ENCODE measurements around the gene COL2A1.

The COL2A1 gene

DNA sequence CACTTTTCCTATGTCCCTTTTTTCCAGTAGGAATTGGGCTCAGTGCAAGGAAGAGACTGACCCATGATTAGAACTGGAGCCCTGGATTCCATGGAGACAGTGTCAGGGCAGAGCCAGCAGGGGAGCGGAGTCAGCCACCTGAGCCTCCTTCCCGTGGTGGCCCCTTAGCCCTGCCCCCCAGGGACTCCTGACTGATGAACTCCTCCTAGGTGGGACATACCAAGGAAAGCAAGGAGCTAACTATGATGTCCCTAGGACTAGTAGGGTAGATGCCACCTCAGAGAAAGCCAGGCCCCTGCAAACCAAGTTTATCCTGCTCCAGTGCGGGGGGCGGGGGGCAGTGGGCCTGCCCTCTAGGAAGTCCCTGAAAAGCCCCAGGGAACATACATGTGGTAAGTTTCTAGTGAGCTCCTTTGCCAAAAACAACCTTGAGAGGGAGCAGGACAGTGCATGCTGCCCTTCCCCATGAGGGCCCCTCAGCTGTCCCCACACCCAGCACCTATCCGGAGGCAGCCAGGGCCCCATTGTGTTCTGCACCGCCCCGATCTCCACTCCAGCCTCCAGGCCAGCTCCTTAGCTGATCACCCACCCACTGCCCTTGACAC is 6.2 kb upstream of the COL2A1 start:
- DNase-seq = no peak

DNA sequence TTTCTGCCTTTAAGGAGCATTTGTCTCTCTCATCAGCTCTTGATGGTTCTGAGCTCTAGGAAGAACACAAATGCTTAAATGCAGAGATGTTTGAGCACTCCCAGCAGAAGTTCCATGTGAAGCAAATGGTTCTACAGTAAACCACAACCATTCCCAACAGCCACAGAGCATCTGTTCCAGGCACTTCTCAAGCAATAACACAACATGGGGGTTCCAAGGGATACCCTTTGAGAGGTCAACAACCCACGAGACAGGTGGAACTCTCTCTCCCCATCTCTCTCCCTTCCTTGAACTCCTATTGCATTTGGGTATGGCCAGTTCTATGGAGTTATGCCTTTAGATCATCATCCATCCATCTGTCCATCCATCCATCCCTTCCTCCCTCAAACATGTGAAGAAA is 5.2 kb upstream of the COL2A1 start:
- DNase-seq = no peak

DNA sequence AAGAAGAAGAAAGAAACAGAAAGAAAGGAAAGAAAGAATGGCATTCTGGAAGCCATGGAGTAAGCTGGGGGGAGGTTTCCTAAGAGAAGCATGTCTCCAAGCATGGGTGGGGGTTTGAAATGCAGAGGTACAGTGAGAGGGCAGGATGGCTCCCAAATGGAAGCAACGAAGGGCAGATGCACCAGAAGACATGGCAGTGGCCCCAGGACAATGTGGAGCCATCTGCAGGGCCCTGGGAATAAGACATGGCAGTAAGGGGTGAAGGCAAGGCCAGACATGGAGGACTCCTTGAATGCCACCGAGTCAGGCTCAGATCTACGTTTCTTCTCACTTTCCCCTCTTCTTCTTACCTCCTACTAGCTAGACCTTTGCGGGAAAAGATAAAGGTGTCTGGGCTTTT is 4.7 kb upstream of the COL2A1 start:
- no peak for DNase-seq

DNA sequence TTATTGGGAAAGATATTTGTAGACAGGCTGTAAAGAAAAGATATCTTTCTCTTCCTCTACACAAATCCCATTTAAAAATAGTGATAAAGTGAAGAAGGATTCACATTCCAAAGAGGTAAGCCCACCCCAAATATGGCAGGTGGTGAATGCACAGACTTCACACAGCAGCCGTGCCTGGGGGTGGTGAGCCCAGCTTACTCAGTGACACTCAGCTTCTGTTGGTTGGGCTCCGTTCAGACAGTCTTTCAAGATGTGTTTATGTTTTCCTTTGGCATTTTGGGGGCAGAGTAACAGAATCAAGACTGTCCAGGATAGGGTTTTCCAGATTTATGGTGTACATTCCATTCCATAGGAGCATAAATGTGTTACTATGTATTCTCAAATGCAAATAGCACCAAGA is 4.1 kb upstream of the COL2A1 start:
- no peak for DNase-seq

DNA sequence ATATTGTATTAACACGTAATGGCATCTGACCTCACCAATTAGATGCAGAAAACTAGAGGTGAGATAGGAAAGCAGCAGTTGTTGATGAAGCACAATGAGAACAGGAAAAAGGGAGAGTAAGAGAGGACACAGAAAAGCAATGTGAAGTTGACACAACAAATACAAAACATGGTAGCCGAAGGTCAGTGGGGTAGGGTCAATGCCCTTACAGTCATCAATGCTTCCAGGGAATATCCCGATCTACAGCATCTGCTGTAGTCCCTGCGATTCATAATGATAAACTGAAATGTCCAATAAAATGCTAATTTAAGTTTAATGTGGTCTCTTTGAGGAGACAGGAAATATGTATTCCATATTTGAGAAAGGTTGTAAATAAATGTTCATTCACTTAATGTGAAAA is 2.9 kb upstream of the COL2A1 start:
- no peak for DNase-seq

DNA sequence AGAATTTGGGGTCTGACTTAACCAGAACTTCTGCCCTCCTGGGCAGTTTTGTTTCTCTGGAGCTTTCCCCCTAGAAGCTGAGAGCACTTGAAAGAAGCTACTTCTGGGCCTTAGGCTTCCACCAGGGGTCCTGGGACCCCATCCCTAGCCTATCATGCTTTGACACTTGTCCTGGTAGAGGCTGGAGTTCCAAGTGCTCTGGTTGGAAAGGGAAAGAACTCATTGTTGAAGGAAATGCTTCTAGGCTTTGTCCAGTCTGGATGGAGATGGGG is 1.4 kb upstream of the COL2A1 start:
- DNase-seq = no peak

DNA sequence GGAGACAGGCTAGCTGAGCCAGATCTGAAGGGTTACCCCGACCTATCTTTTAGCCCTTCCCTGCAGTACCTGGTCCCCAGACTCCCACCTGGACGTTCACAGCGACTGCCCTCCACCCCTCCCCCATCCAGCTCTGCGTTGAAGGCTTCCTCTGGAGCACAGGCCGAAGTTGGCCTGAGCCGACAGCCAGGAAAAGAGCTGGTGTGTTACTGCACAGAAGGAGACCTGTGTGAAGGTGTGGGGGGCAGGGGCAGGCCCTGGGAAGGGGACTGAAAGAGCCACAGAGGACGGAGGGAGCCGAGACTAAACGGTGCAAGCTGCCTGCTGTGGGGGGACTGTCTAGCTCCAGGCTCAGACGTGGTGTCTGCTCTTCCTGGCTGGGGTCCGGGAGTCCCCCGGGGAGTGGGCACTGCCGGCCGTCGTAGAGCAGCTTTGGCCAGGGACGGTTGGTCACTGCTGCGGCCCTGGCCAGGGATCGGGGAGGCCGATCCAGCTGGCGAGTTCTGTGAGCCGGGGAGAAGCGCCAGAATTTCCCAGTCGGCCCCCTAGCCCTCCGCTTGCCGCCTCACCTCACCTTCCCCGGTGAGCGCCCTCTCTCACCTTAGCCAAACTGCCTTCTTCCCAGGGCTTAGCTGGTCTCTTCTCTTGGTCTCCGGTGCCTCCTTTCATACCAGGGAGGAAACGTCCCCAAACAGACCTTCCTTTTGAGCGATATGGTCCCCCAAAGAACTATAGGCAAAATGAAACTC is 899 bp upstream of the COL2A1 start:
- DNase-seq = no peak

DNA sequence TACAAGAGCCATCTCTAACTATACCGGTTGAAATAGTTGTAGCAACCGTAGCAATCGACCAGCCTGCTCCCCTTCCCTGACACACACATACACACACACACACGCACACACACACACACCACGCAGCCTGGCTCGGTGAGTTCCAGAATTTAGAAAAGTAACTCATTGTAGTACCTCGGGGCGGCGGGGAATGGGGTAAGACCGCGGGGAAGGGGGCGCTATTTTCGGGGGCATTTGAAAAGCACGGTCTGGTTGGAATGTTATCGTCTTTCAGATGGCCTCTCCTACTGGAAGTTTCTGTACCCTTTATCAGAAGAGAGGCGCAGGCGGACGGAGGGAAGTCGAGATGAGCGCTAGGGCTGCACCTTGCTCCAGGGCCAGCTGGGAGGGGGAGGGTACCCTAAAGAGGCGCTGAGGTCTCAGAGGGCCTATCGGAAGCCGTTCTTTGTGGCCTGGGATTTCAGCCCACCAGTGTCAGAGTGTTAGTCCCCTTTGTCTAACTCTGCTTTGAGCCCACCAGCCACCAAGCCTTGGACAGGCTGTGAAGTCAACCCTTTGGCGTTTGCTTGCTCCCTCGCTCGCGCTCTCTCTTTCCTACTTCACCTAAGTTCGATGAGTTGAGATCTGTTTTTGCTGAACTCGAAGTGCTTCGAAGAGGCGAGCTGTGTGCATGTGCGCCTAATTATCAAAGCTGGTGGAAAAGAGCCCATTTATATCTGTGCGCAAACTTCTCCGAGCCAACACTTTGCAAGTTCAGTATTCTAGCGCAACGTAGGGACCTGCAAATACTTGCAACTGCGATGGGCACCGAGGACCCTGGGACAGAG is 837 bp downstream of the COL2A1 start:
- DNase-seq = no peak

DNA sequence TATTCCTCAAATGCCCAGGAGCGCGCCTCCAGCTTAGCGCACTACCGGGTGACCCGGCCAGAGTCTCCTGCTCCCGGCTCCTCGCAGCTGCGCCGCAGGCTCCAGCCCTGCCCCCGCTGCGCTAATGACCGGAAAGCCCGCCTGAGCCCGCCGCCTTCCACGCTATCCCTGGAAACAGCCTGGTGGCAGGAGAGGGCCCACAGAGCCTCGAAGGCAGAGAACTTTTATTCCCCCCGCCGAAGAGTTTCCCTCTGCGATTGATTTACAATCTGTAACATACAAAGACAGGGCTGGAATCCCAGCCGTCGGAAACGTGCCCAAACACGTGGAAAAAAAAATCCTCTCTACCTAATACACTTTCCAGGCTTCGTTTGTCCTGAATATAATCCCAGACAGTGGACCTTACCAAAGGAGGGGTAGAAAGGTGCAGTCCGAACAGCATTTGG is 1.5 kb downstream of the COL2A1 start:
- DNase-seq = no peak

DNA sequence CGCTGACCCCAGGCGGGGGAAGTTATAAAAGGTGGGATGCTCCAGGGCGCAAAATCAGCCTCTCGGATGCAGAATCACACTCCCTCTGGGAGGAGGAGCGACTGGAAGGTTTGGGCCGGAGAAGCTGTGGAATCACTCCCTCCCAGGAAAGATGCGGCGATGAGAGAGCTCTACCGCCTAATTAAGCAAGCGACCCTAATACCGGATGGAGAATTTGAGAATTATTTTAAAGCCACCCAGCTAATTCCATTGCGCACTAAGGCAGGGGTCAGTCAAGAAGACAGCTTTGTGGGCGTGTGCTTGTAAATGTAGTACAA is 1.9 kb downstream of the COL2A1 start:
- no peak for DNase-seq

DNA sequence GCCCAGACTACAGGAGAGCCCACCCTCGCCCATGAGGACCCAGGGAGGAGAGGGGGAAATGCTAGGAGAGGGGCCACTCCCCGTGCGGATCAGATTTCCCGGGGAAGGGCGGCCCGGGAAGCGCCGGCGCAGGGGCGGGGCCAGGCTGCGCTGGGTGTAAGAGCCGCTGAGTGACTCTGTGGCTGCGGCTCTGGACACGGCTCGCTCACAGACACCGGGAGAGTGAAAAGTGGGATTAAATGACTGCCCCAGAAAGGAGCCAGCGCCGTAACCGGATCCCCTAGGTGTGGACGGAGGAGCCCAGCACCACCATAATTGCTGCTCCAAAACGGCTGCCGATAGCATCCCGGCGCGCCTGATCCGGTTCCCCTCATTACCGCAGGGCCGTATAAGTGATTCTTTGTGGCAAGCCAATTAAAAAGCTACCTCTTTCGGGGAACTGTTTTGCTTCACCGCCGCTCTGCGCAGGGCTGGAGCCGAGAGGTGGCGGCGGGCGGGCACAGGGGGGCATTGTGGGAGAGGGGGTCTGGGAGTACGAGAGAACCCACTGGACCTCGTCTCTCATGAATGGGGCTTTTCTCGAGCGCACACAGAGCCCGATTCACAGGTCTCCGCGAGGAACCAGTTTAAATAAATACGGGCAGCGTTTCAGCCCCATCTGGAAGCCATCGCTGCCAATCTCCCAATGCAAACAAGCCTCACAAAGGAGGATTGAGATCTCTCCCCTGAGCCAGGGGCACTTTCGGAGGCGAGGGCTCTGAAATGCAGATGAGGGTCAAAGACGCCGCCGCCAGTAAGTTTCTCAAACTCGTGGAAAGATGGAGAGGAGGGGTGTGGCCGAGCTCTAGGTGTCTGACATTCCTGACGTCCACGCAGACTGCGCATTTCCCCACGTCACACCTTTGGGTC is 2.5 kb downstream of the COL2A1 start:
- no peak for DNase-seq

DNA sequence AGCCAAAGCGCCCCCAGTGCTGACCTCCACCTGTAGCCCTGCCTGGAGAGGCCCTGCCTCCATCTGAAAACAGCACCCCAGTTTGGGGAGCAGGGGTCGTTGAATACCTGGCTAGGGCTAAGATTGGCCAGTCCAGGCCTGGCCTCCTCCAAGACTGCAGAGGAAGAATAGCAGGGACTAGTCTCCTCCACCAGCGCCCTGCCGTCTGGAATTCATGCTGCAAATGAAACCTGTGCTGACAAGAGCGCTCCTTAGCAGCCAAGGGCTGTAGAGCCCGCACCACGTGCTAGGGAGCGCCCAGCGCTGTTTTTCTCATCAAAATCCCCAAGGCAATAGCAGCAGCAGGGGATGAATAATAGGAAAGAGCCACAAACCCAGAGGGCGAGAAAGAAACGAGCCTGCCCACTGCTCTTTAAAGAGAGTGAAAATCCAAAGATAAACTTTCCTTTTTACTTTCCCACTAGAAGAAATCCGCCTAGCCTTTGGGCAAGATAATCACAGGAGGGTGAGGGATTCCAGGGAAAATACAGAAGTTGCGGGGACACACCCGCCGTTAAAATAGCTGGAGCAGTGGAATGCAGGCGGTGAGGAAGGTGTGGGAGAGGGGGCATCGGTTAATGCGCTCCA is 3.3 kb downstream of the COL2A1 start:
- DNase-seq = no peak

DNA sequence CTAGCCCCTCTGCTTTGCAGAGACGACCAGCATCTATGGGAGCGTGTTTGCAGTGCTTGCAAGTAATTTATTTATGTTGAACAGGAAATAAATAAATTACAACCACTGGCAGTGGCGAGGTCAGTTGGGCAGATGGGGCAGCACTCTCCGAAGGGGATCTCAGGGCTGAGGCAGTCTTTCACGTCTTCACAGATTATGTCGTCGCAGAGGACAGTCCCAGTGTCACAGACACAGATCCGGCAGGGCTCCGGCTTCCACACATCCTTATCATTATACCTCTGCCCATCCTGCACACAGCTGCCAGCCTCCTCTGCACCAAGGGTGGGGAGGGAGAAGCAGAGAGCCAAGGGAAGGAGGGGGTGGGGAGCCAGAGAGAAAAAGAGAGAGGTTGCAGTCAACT is 4.5 kb downstream of the COL2A1 start:
- DNase-seq = no peak

DNA sequence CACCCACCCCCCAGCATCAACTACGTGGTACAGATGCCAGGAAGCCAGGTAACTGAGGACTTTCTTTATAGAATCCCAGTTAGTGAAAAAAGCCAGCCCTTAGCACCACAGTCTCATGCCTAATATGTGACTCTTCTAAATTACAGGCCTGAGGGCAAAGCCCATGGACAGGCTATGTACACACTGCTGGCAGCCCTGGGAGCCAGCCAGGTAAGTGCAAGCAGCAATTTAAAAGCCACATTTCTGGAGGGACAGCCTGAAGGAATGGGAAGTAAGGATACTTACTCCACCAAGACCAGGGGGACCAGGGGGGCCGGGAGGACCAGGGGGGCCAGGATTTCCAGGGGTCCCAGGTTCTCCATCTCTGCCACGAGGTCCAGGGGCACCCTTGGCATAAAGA is 7.0 kb downstream of the COL2A1 start:
- DNase-seq = no peak

DNA sequence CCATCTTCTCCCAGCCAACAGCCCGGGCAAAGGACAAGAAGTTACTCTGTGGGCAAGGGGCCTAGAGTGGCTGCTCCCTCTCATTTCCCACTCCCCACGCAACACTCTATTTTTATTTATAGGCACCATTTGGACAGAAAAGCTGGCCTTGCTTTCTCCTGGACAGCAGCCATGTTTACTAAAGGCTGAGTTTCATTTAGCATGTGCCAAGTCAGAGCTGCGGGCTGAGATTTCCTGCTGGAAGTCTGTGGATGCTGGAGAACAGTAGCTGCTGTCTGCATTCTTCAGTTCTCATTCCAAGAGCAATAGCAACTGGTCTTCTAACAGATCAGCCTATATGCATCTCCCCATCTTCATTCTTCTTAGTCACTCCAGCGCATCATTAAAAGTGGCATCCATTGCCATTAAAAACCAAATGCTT is 8.3 kb downstream of the COL2A1 start:
- no peak for DNase-seq

DNA sequence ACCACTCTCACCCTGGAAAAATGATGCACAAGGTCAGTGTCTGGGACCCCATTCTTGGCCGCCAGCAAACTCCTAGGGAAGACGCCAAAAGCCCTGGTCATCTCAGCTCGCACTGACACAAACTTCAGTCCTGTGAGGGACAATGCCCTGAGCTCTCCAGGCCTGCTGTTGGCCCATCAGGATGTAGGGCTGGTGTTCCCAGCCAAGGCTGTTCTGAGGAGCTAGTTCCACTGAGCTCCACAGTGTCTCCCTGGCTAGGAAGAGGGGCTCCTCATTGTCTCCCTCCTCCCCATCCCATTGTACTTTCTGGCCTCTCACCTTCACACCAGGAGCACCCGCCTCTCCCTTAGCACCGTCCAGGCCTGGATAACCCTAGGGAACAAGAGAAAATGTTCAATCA is 10.8 kb downstream of the COL2A1 start:
- no peak for DNase-seq

DNA sequence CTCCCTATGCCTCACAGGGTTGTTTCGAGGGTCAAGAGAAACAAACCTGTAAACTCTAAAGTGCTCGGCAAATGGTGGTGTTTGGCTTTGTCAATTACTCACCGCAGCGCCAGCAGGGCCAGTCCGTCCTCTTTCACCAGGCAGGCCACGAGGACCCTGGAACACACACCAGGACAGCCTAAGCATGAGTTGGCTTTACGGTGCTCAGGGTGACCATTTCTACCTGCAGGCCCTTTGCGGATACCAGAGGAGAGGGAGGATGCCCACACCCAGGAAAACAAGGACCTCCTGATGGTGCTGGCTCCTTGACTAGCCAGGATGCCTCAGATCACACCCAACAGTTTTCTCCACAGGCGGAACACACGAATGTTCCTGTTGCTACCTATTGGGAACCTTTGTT is 11.5 kb downstream of the COL2A1 start:
- no peak for DNase-seq

DNA sequence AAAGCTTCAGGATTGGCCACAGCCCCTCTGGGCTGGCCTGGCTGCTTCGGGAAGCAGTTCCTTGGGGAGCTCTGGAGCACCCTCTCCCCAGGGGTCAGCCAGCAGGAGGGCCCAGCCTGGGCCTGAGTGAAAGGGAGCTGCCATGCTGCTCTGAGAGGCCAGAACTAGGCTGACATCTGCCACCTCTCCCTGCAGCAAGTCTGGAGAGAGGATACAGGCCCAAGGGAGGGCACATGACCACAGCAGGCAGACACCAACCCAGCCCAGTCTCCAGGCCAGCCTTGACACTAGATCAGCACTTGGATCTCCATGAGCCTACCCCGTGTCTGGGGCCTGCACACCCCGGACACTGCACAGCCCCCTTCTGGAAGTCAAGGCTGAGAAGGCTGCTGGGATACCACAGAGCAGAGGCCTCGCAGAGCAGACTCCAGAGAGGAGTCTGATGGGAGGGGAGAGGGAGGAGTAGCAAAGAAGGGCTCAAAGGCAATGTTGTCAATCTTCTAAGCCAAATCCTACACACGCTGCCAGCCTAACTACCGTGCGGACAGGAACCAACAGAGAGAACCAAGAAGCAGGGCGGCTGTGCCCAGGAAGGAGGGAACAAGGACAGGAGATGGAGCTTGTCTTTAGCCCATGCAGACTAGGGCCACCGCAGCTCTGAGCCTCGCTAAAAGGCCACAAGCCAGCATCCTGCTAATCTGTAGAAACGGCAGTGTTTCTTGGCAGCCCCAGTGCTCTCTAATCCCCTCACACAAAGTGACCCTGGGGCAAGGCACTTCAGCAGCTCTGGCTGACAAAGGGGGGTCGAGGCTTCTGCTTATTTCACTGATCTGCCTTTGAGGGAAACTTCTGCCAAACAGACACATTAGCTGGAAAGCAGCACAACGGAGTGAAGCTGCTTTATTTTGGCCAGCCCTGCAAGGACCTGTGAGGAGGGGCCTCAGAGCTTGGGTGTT is 12.9 kb downstream of the COL2A1 start:
- no peak for DNase-seq

DNA sequence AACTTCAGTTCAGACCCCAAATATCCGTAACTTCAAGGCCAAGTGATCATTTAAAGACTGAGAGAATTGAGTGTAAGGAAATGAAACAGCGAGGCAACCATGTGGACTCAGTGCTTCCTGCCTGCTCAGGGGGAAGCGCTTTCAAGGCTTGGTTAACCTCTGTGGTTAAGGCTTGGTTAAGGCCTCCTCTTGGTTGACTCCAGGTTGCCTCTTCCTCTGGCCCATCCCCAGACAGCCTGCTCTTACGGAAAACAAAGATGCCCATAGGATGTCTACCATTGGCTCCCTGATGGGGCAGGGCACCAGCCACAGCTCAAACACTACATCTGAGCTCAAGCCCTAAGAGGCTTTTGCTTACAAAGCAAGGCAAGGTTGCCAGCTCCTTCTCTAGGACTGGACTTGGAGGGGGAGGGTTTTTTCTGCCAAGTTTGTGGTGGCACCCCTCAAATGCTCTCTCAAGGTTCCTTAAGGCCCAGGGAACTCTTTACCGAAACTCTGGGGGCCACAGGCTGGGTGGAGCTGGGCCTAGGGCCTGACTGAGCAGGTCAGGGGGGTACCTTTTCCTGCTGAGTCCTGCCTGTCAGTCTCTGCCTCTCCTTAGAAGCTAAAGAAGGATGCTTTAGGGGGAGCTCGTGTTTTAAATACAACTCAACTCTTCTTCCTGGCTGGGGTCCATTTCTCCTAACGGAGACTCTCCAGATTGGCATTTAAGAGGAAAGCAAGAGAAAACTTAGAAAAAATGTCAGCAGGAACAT is 13.7 kb downstream of the COL2A1 start:
- no peak for DNase-seq

DNA sequence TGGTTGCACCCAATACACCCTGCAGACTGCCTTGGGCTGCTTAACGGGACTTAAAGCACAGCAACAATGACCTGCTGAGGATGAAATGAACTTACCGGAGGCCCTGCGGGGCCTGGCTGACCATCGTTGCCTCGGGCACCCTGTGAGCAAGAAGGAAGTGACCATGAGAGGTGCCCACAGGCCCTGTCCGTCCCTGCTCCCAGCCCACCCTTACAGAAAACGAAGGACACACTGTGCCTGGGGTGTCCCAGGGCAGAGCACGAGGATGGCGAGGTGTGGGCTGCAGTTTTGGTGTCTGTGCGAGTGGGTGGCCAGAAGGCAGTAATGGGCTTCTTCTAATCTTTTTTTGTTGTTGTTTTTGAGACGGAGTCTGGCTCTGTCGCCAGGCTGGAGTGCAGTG is 14.6 kb downstream of the COL2A1 start:
- DNase-seq = no peak

DNA sequence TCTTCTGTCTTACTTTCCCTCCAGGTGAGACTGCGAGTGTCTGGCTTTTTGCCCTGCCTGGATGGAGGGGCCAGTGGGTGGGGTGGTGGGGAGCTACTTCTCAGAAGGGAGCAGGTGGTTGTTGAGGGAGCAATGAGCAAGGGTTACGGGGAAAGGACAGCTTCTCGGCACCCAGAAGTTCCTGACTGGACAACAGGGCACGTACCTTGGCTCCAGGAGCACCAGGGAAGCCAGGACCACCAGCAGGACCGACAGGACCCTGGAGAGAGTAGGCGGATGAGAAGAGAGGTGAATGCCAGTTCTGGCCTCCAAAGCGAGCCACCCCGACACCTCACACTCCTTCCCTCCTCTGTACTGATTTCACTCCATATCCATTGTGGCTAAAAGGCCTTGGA is 15.3 kb downstream of the COL2A1 start:
- no peak for DNase-seq
